MCF 10A (cell line): ENCODE measurements around the gene CFAP97D1. TPM values are rescaled to one million over a fixed set of nuclear protein-coding genes. Genes with fewer than 3 reads are reported as not detected.

Experiments used
- BruUV-seq: library from RNA; stranded (reverse); fragments of 400-500 nt; replicated peaks from 2 replicates; lab custom pipeline; 2021; lab: Mats Ljungman, UMichigan
- CTCF ChIA-PET: fragments of 300-600 bp; sonication (Branson Sonifier 250); formaldehyde crosslinking; extraction: SDS; loops from one replicate; lab custom pipeline; 2021; ENCODE audit warnings: antibody characterized with exemption, inconsistent platforms; lab: Yijun Ruan, JAX
- POLR2A ChIA-PET: fragments of 300-600, 350-650 bp; sonication (Branson Sonifier 250); formaldehyde crosslinking; extraction: SDS; loops from one replicate; lab custom pipeline; 2020; ENCODE audit warnings: antibody characterized with exemption, inconsistent platforms; lab: Yijun Ruan, JAX
- DNase-seq: peaks from one replicate; pipeline ENCODE4 v3.0.0-alpha.2; 2018; ENCODE audit not compliant: unreplicated experiment
- H3K27ac Mint-ChIP-seq: one replicate; pipeline ENCODE4 v1.8.0; 2022; ENCODE audit warnings: mild to moderate bottlenecking, low read depth, mixed read lengths; ENCODE audit not compliant: unreplicated experiment
- H3K27me3 Mint-ChIP-seq: one replicate; pipeline ENCODE4 v1.8.0; 2022; ENCODE audit warnings: mixed read lengths; ENCODE audit not compliant: insufficient read depth, unreplicated experiment
- H3K36me3 Mint-ChIP-seq: one replicate; pipeline ENCODE4 v1.8.0; 2022; ENCODE audit warnings: mild to moderate bottlenecking, moderate library complexity, mixed read lengths; ENCODE audit not compliant: insufficient read depth, unreplicated experiment
- H3K4me1 Mint-ChIP-seq: one replicate; pipeline ENCODE4 v1.8.0; 2022; ENCODE audit warnings: mixed read lengths; ENCODE audit not compliant: insufficient read depth, unreplicated experiment
- H3K4me3 Mint-ChIP-seq: one replicate; pipeline ENCODE4 v1.8.0; 2022; ENCODE audit warnings: mild to moderate bottlenecking, moderate library complexity, mixed read lengths; ENCODE audit not compliant: unreplicated experiment
- H3K9me3 Mint-ChIP-seq: one replicate; pipeline ENCODE4 v1.8.0; 2022; ENCODE audit warnings: mixed read lengths; ENCODE audit not compliant: unreplicated experiment
- CTCF ChIP-seq: fragments of 200-600 bp; IDR thresholded peaks from one replicate; pipeline ENCODE4 v1.8.0; 2022; ENCODE audit warnings: antibody characterized with exemption, mild to moderate bottlenecking; ENCODE audit not compliant: unreplicated experiment
- intact Hi-C: fragments of 100-400 bp; cut with micrococcal nuclease; formaldehyde crosslinking; loops from 2 replicates; pipeline ENCODE4 v1.14.1; 2022
- total RNA-seq: library from RNA; stranded (reverse); gene quantifications from 2 replicates; pipeline ENCODE4 v1.2.3, GENCODE V29; 2022

The CFAP97D1 gene
- total RNA-seq, 1 experiment from 2014 or later = not detected

- H3K27me3 Mint-ChIP-seq = no peaks in the 10 kb centered on the region
- DNase-seq = no peak
- H3K9me3 Mint-ChIP-seq = no peaks in the 10 kb centered on the region
- CTCF ChIA-PET = interaction anchor here (1.0 kb wide), 1 partner anchor 36 kb away, joined by 3 read pairs; no protein-coding TSS in a partner anchor
- POLR2A ChIA-PET = no interaction called here
- no peak overlapping the region for H3K27ac Mint-ChIP-seq
- no peak overlapping the region for H3K4me3 Mint-ChIP-seq
- intact Hi-C loops = no loop called here
- BruUV-seq = no TSS peak
- no peak for TF ChIP-seq CTCF
- peaks cover 63% of the 10 kb centered on the region for H3K36me3 Mint-ChIP-seq
- no peaks in the 10 kb centered on the region for H3K4me1 Mint-ChIP-seq
These were observed 11.3 kb upstream of the CFAP97D1 start for GRCh38 chr17:43768943-43769342.

GRCh38 chr17:43769426-43769825 is 10.8 kb upstream of the CFAP97D1 start:
- no peak overlapping the region for H3K27ac Mint-ChIP-seq
- no peak for TF ChIP-seq CTCF
- BruUV-seq = no TSS peak
- H3K4me1 Mint-ChIP-seq = no peaks in the 10 kb centered on the region
- H3K4me3 Mint-ChIP-seq = no peak overlapping the region
- DNase-seq = no peak
- CTCF ChIA-PET = interaction anchor here (1.0 kb wide), 1 partner anchor 36 kb away, joined by 3 read pairs; no protein-coding TSS in a partner anchor
- H3K27me3 Mint-ChIP-seq = no peaks in the 10 kb centered on the region
- no peaks in the 10 kb centered on the region for H3K9me3 Mint-ChIP-seq
- POLR2A ChIA-PET = no interaction called here
- peaks cover 67% of the 10 kb centered on the region for H3K36me3 Mint-ChIP-seq
- intact Hi-C loops = no loop called here

GRCh38 chr17:43769859-43770258 is 10.4 kb upstream of the CFAP97D1 start:
- BruUV-seq = no TSS peak
- H3K27ac Mint-ChIP-seq = no peak overlapping the region
- no peak overlapping the region for H3K4me3 Mint-ChIP-seq
- H3K36me3 Mint-ChIP-seq = peaks cover 72% of the 10 kb centered on the region
- no peaks in the 10 kb centered on the region for H3K27me3 Mint-ChIP-seq
- intact Hi-C loops = no loop called here
- no peak for TF ChIP-seq CTCF
- ChIA-PET CTCF (interaction anchor here (0.6 to 0.8 kb wide), 2 partner anchors 10 to 76 kb away, joined by 3 to 4 read pairs; no protein-coding TSS in a partner anchor), POLR2A (no interaction called here)
- no peaks in the 10 kb centered on the region for H3K4me1 Mint-ChIP-seq
- no peaks in the 10 kb centered on the region for H3K9me3 Mint-ChIP-seq
- DNase-seq = no peak

GRCh38 chr17:43770957-43771356 is 9.3 kb upstream of the CFAP97D1 start:
- DNase-seq = no peak
- no peak overlapping the region for H3K27ac Mint-ChIP-seq
- POLR2A ChIA-PET = no interaction called here
- CTCF ChIA-PET = interaction anchor here (0.7 to 0.8 kb wide), 2 partner anchors 11 to 80 kb away, joined by 3 to 4 read pairs; no protein-coding TSS in a partner anchor
- H3K36me3 Mint-ChIP-seq = peaks cover 77% of the 10 kb centered on the region
- no peaks in the 10 kb centered on the region for H3K4me1 Mint-ChIP-seq
- no peaks in the 10 kb centered on the region for H3K9me3 Mint-ChIP-seq
- intact Hi-C loops = no loop called here
- BruUV-seq = no TSS peak
- H3K4me3 Mint-ChIP-seq = no peak overlapping the region
- no peak for TF ChIP-seq CTCF
- H3K27me3 Mint-ChIP-seq = no peaks in the 10 kb centered on the region
